Activated naive CD4-positive, alpha-beta T cell treated with anti-CD3 and anti-CD28 coated beads, Interleukin-2, amount 10 ng/mL, durations not matched to agents 7 days and 5 days (primary cell): Measurements from ENCODE around the gene SRC.

Experiments used
- CTCF ChIA-PET: fragments of 350-600 bp; sonication (Branson Sonifier 250); formaldehyde crosslinking; loops from one replicate; lab custom pipeline; 2021; ENCODE audit warnings: antibody characterized with exemption; lab: Charles Lee
- DNase-seq: peaks from one replicate; pipeline ENCODE4 v3.0.0-alpha.2; 2020
- H3K27ac Mint-ChIP-seq: one replicate; pipeline ENCODE4 v1.8.0; 2021; ENCODE audit warnings: mild to moderate bottlenecking, moderate library complexity, mixed read lengths
- H3K27me3 Mint-ChIP-seq: one replicate; pipeline ENCODE4 v1.8.0; 2021; ENCODE audit warnings: mild to moderate bottlenecking, mixed read lengths
- H3K36me3 Mint-ChIP-seq: one replicate; pipeline ENCODE4 v1.8.0; 2021; ENCODE audit warnings: mixed read lengths
- H3K4me1 Mint-ChIP-seq: one replicate; pipeline ENCODE4 v1.8.0; 2021; ENCODE audit warnings: mixed read lengths
- H3K4me3 Mint-ChIP-seq: one replicate; pipeline ENCODE4 v1.8.0; 2021; ENCODE audit warnings: mild to moderate bottlenecking, moderate library complexity, mixed read lengths
- H3K9me3 Mint-ChIP-seq: one replicate; pipeline ENCODE4 v1.8.0; 2021; ENCODE audit warnings: mixed read lengths

Gene SRC

GRCh38 chr20:37323985-37324384, 22.0 kb upstream of the SRC start:
- no peak overlapping the region for H3K27ac Mint-ChIP-seq
- no peak for DNase-seq
- H3K4me3 Mint-ChIP-seq = no peak overlapping the region
- no peaks in the 10 kb centered on the region for H3K9me3 Mint-ChIP-seq
- no peaks in the 10 kb centered on the region for H3K4me1 Mint-ChIP-seq
- H3K36me3 Mint-ChIP-seq = no peaks in the 10 kb centered on the region
- H3K27me3 Mint-ChIP-seq = no peaks in the 10 kb centered on the region
- CTCF ChIA-PET = no interaction called here

GRCh38 chr20:37325206-37325605, 20.7 kb upstream of the SRC start:
- no peak overlapping the region for H3K27ac Mint-ChIP-seq
- no peaks in the 10 kb centered on the region for H3K36me3 Mint-ChIP-seq
- H3K9me3 Mint-ChIP-seq = no peaks in the 10 kb centered on the region
- no peaks in the 10 kb centered on the region for H3K27me3 Mint-ChIP-seq
- H3K4me3 Mint-ChIP-seq = no peak overlapping the region
- CTCF ChIA-PET = no interaction called here
- H3K4me1 Mint-ChIP-seq = no peaks in the 10 kb centered on the region
- no peak for DNase-seq

- CTCF ChIA-PET = no interaction called here
- no peaks in the 10 kb centered on the region for H3K9me3 Mint-ChIP-seq
Observed at GRCh38 chr20:37326666-37327065, 19.3 kb upstream of the SRC start.

GRCh38 chr20:37327748-37328147, 18.2 kb upstream of the SRC start:
- Mint-ChIP-seq H3K9me3 (no peaks in the 10 kb centered on the region), H3K4me3 (no peak overlapping the region)
- CTCF ChIA-PET = no interaction called here

More at GRCh38 chr20:37326666-37327065, 19.3 kb upstream of the SRC start:
- no peaks in the 10 kb centered on the region for H3K36me3 Mint-ChIP-seq
- DNase-seq = no peak
- no peak overlapping the region for H3K27ac Mint-ChIP-seq
- H3K27me3 Mint-ChIP-seq = no peaks in the 10 kb centered on the region
- no peaks in the 10 kb centered on the region for H3K4me1 Mint-ChIP-seq
- H3K4me3 Mint-ChIP-seq = no peak overlapping the region

GRCh38 chr20:37328149-37328945, 17.6 kb upstream of the SRC start:
- Mint-ChIP-seq H3K27me3 (no peaks in the 10 kb centered on the region), H3K36me3 (no peaks in the 10 kb centered on the region), H3K9me3 (no peaks in the 10 kb centered on the region), H3K27ac (no peak overlapping the region), H3K4me1 (no peaks in the 10 kb centered on the region), H3K4me3 (no peak overlapping the region)
- CTCF ChIA-PET = no interaction called here
- no peak for DNase-seq

More at GRCh38 chr20:37327748-37328147, 18.2 kb upstream of the SRC start:
- Mint-ChIP-seq H3K36me3 (no peaks in the 10 kb centered on the region), H3K4me1 (no peaks in the 10 kb centered on the region), H3K27me3 (no peaks in the 10 kb centered on the region), H3K27ac (no peak overlapping the region)
- DNase-seq = no peak

- no peak overlapping the region for H3K27ac Mint-ChIP-seq
- CTCF ChIA-PET = interaction anchor here (0.7 kb wide), 1 partner anchor 17 kb away, joined by 3 read pairs; no protein-coding TSS in a partner anchor
- no peaks in the 10 kb centered on the region for H3K27me3 Mint-ChIP-seq
- no peaks in the 10 kb centered on the region for H3K9me3 Mint-ChIP-seq
- no peaks in the 10 kb centered on the region for H3K36me3 Mint-ChIP-seq
- no peak for DNase-seq
- H3K4me3 Mint-ChIP-seq = no peak overlapping the region
- no peaks in the 10 kb centered on the region for H3K4me1 Mint-ChIP-seq
Observed at GRCh38 chr20:37329481-37330165, 16.3 kb upstream of the SRC start.

GRCh38 chr20:37330316-37330715, 15.6 kb upstream of the SRC start:
- Mint-ChIP-seq H3K9me3 (no peaks in the 10 kb centered on the region), H3K4me1 (no peaks in the 10 kb centered on the region)
- DNase-seq = no peak

GRCh38 chr20:37331060-37331857, 14.7 kb upstream of the SRC start:
- DNase-seq = no peak
- no peak overlapping the region for H3K4me3 Mint-ChIP-seq
- no peaks in the 10 kb centered on the region for H3K9me3 Mint-ChIP-seq
- no peaks in the 10 kb centered on the region for H3K27me3 Mint-ChIP-seq
- peaks cover 8% of the 10 kb centered on the region for H3K4me1 Mint-ChIP-seq
- H3K36me3 Mint-ChIP-seq = no peaks in the 10 kb centered on the region
- CTCF ChIA-PET = no interaction called here
- no peak overlapping the region for H3K27ac Mint-ChIP-seq

More at GRCh38 chr20:37330316-37330715, 15.6 kb upstream of the SRC start:
- CTCF ChIA-PET = interaction anchor here (0.7 kb wide), 1 partner anchor 17 kb away, joined by 3 read pairs; no protein-coding TSS in a partner anchor
- Mint-ChIP-seq H3K36me3 (no peaks in the 10 kb centered on the region), H3K27me3 (no peaks in the 10 kb centered on the region), H3K27ac (no peak overlapping the region), H3K4me3 (no peak overlapping the region)

- Mint-ChIP-seq H3K4me3 (no peak overlapping the region), H3K4me1 (peaks cover 21% of the 10 kb centered on the region), H3K36me3 (no peaks in the 10 kb centered on the region), H3K27me3 (peaks cover 4% of the 10 kb centered on the region), H3K9me3 (no peaks in the 10 kb centered on the region), H3K27ac (no peak overlapping the region)
- no peak for DNase-seq
- CTCF ChIA-PET = no interaction called here
Observed at GRCh38 chr20:37333130-37333847, 12.7 kb upstream of the SRC start.

GRCh38 chr20:37333848-37334318, 12.1 kb upstream of the SRC start:
- no peak overlapping the region for H3K4me3 Mint-ChIP-seq
- no peak overlapping the region for H3K27ac Mint-ChIP-seq
- DNase-seq = no peak
- no peaks in the 10 kb centered on the region for H3K36me3 Mint-ChIP-seq
- H3K4me1 Mint-ChIP-seq = peaks cover 21% of the 10 kb centered on the region
- H3K9me3 Mint-ChIP-seq = no peaks in the 10 kb centered on the region
- H3K27me3 Mint-ChIP-seq = peaks cover 4% of the 10 kb centered on the region
- CTCF ChIA-PET = no interaction called here

- CTCF ChIA-PET = no interaction called here
- H3K27me3 Mint-ChIP-seq = peaks cover 4% of the 10 kb centered on the region
- peaks cover 21% of the 10 kb centered on the region for H3K4me1 Mint-ChIP-seq
- no peaks in the 10 kb centered on the region for H3K9me3 Mint-ChIP-seq
- H3K36me3 Mint-ChIP-seq = no peaks in the 10 kb centered on the region
- no peak overlapping the region for H3K27ac Mint-ChIP-seq
- DNase-seq = no peak
- H3K4me3 Mint-ChIP-seq = no peak overlapping the region
Observed at GRCh38 chr20:37334450-37334849, 11.5 kb upstream of the SRC start.

- Mint-ChIP-seq H3K4me1 (peaks cover 21% of the 10 kb centered on the region), H3K4me3 (no peak overlapping the region), H3K36me3 (no peaks in the 10 kb centered on the region), H3K27me3 (peaks cover 8% of the 10 kb centered on the region), H3K27ac (no peak overlapping the region), H3K9me3 (no peaks in the 10 kb centered on the region)
- CTCF ChIA-PET = no interaction called here
- DNase-seq = no peak
Observed at GRCh38 chr20:37335642-37336368, 10.1 kb upstream of the SRC start.
